Endometrium (tissue), 2 donors: Measurements from ENCODE around the gene MYMK.

Source experiments
- FAIRE-seq: peaks from 2 replicates; lab custom pipeline; 2012; peaks lifted over from hg19 to GRCh38; lab: Jason Lieb, UNC
- donor health status: control.
- donor health status: control.

Gene MYMK

DNA sequence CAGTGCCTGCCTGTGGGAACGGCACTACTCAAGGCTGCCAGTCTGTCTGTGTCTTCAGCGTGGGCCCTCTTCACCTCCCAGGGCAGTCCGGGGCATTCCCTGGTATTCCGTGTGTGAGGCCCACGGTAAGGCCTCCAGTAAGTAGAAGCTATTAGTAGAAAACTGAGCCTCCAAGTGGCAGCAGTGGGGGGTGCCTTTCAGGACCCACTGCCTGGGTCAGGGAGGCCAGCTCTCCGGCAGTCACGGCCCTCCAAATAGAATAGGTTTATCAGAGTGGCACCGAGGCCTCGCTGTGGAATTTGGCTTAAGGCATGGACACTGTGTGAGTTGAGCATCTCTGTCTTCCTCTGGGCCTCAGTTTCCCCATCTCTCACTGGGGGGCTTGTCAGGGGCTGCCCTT lies 32.8 kb upstream of the MYMK start:
- FAIRE-seq, result no peak

DNA sequence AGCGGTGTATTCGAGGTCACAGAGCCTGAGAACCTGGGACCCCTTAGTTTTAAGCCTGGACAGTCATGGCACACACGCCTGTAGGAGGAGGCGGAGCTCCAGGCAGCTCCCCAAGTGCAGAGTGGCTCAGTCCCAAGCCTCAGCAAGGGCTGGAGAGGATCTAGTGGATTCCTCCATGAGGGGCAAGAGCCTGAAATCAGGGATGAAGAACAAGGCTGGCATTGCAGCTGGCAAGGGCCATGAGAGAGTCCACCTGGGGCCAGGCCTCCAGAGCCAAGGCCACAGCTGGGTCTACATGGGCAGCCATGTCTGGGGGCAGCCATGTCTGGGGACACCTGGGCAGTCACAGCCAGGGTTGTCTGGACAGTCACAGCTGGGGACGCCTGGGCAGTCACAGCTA lies 31.6 kb upstream of the MYMK start:
- FAIRE-seq, result no peak

DNA sequence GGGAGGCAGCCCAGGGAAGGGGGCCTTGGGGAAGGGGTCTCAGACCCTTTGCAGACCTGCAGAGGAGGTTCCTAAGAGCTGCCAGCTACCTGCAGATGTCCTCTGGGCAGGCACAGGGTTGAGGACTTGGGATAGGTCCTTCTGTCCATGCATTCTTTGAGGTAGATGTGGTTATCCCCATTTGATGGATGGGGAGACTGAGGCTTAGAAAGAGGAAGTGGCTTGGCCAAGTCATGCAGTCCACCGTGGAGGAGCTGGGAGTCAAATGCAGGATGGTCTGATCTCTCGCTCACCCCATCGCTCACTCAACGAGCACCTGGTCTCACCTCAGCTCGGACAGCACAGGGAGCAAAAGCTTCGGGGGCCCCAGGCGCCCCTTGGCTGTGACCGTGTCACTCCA lies 30.0 kb upstream of the MYMK start:
- FAIRE-seq, result no peak

DNA sequence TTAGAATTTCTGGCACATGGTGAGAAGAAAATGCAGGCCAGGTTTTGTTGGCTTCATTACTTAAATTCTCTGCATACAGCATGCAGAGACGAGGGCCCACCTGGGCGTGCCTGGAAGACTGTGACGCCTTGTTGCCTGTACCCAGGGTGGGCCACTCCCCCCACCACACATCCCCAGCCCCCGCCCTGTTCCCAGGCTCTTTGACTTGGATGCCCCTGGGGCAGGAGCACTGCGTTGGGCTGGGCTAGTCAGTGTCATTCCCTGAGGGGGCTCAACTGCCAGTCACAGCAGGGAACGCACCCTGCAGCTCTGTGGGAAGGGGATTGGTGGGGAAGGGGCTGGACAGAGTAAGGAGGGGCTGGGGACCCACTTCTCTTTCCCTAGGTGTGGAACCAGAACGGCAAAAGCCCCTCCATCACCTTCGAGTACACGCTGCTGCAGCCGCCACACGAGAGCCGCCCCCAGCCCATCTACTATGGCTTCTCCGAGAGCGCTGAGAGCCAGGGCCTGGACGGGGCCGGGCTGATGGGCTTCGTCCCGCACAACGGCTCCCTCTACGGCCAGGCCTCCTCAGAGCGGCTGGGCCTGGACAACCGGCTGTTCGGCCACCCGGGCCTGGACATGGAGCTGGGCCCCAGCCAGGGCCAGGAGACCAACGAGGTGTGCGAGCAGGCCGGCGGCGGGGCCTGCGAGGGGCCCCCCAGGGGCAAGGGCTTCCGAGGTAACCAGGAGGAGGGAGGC lies 29.4 kb upstream of the MYMK start:
- no peak for FAIRE-seq

DNA sequence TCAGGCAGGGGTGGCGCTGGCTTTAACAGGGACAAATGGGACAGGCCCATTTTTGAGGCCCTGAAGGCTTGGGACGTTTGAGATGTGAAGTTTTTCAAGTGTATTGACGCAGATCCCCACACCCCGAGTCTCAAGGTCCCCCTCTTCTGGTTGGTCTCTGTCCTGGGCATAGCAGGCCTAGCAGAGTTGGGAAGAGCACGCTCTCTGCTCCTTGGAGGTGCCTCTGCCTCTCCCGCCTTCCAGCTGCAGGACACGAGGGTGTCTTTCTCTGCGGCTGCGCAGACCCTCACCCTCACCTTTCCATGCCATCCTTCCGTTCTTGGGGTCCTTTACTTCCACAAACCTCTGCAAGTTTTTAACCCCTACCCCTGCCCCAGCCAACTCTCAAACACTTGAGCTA lies 28.4 kb upstream of the MYMK start:
- FAIRE-seq, result no peak

DNA sequence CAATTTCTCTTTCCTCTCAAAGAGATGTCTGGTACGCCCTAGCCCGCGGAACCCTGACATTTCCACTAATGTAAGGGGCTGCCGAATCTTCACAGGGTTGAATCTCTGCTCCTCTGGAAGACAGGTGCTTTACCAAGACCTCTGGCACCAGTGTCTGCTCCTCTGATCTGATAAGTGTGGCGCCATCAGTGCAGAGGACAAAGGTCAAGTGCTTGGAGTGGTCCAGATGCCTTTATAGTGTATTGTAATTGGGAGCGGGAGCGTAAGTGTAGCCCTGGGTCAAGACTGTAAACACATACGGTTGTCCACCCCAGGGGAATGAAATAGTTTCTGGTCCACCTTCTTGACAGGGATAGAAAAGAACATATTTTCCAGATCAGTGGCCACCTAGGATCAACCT lies 27.5 kb upstream of the MYMK start:
- FAIRE-seq, result no peak

DNA sequence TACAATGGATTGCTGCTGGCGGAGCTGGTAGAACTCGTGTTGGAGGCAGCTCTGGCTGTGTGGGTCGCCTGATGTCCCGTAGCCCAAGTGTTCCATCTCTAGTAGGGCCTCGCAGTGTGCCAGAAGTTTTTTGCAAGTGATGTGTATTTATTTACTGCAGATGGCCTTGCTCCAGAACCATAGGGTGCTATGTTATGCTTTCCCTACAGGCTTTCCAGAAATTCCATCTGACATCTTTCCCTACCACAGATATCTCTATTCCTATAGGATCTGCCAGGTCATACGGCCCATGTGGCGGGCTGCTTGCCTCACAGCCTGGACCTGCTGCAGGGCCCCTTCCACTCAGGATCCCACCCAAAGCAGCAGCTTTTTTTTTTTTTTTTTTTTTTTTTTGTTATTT lies 26.7 kb upstream of the MYMK start:
- no peak for FAIRE-seq

DNA sequence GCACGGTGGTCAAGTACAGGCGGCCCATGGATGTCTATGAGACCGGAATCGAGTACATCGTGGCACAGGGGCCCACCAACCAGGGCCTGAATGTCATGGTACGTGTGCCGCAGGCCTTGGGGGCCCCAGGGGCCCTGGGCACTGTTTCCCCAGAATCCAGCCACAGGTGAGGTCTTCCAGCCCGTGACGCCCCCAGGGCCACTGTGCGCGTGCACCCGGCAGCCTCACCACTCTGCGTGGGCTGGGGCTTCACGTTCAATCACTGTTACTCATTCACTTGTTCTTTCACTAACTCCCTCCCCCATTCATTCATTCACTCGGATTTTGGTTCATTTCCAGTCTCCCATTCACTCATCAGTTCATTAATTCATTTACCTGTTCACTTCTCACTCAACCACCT lies 22.4 kb upstream of the MYMK start:
- no peak for FAIRE-seq

DNA sequence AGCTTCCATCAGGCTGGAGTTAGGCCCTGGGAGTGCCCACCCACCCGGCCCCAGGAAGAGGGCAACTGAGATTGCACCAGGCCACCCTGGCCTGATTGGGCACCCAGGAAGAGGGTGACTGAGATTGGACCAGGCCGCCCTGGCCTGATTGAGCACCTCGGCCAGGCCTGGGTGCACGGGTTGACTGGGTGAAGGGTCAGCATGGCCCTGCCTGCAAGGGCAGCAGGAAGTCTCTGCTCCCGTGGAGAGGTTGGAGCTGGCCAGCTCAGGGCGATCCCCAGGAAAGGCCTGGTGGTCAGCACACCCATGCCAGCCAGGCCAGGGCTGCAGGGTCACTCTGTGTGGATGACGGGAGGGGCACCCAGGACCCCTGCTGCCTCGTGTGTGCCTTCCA lies 21.5 kb upstream of the MYMK start:
- no peak for FAIRE-seq

DNA sequence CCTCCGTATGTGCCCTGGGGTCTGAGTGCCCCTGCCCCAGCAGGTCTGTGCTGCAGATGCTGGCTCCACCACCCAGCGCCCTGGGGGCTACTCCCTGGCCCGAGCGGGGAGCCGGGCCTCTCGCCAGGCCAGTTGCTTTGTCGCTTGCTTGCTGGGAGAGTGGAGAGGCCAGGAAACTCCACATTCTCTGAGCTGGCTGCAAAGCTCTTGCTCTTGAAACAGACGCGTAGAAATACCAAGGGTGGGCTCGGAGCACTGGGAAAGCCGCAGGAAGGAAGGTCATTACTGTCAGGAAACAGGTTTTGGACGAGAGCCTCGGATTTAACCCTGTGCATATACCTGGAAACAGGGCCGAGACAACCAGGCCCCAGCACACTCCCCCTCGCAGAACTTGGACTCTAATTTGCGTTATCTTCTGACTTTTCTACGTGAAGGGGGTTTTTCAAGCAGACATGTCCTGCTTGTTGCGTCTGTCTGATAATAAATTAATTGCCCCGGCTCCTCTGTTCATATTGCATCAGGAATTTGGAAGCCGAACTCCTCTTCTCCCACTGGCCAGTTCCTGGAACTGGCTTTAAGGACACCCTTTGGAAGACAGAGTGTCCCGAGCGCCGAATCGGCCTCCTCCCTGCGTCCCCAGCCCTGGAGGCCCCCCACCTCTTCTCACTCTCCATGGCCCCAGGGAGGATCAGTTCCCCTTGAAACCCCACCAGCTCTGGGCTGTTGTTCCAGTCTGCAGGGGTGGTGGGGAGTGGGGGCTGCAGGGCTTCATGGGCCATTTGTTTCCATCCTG lies 20.9 kb upstream of the MYMK start:
- FAIRE-seq, result no peak

DNA sequence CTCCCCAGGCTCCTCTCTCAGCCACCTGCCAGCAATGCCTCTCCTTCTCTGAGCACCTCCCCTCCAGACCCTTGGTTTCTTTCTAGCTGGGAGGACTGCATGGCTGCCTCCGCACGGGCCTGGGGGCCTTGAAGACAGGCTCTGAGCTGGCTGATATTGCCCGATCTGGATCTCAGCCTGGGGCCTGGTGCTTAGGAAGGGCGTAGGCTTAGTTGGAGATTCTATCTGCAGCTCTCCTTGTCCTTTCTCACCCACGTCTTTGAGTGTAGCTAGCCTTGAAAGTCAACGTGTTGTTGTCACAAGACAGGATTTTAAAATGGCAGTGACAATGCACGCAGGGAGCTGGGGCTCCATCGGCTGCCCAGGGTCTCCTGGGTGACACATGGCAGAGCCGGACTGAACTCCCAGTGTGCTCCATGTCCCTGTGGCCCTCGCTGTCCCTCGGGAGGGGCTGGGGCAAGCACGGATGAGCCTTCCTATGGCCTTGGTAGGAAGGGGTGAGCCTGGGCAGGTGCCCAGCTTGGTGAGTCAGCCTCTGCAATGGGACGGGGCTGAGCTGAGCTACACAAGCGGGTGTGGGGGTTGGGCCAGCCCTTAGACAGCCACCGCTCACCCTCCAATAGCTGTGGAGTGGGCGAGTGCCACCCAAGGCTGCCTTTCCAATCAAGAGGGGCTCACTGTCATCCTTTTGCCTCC lies 19.2 kb upstream of the MYMK start:
- FAIRE-seq, result no peak

DNA sequence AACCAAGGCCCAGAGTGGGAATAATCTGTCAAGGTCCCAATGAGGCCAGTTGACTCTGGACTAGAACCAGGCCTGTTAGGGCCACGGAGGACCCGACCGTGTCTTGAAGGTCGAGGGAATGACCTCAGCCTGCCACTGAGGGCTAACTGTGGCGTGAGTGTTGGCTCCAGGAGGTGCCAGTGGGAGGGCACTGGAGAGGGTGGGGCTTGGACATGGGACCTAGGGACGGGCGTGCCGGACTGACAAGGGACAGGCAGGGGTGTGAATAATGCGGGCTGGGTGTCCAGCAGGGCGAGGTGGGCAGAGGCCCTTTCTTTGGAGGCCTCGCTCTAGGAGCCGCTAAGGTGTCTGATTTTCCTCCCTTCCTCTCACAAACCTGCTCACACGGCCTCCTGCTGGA lies 17.2 kb upstream of the MYMK start:
- no peak for FAIRE-seq

DNA sequence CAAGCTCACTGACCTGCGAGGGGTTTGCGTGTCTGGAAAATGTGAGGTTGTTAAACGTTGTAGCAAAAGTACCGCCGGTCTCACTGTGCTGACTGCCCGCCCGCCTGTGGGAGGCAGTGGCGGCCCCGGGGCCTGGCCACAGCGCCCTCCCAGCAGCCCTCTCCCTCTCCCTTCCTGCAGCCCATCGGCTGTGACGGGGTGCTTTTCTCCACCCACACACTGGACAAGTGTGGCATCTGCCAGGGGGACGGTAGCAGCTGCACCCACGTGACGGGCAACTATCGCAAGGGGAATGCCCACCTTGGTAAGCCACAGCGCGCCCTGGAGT lies 15.9 kb upstream of the MYMK start:
- no peak for FAIRE-seq

DNA sequence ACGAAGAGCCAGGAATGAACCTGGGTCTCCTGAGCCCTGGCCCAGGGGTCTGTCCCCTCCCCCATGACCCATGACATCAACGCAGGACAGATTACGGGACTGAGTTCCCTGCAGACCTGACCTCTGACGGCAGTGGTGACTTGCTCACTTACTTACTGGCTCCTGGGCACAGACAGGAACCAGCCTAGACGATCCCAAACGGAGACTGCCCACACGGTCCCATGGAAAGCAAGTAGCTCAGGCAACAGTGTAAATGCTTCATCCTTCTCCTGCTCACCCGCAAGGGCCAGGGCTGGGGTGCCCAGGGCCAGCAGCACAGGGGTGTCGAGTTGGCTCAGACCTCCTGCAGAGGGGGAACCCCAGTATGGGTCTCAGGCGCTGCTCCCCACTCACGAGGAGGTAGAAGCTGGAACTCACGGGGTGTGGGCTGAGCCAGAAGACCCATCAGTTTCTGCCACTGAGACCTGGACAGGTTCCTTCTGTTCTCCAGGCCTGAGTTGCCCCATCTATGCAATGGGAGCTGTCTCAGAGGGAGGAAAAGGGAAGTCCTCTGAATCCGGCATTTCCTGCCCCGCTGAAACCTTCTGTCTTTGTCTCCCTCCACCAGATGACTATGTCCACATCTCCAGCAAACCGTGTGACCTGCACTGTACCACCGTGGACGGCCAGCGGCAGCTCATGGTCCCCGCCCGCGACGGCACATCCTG lies 15.4 kb upstream of the MYMK start:
- no peak for FAIRE-seq

DNA sequence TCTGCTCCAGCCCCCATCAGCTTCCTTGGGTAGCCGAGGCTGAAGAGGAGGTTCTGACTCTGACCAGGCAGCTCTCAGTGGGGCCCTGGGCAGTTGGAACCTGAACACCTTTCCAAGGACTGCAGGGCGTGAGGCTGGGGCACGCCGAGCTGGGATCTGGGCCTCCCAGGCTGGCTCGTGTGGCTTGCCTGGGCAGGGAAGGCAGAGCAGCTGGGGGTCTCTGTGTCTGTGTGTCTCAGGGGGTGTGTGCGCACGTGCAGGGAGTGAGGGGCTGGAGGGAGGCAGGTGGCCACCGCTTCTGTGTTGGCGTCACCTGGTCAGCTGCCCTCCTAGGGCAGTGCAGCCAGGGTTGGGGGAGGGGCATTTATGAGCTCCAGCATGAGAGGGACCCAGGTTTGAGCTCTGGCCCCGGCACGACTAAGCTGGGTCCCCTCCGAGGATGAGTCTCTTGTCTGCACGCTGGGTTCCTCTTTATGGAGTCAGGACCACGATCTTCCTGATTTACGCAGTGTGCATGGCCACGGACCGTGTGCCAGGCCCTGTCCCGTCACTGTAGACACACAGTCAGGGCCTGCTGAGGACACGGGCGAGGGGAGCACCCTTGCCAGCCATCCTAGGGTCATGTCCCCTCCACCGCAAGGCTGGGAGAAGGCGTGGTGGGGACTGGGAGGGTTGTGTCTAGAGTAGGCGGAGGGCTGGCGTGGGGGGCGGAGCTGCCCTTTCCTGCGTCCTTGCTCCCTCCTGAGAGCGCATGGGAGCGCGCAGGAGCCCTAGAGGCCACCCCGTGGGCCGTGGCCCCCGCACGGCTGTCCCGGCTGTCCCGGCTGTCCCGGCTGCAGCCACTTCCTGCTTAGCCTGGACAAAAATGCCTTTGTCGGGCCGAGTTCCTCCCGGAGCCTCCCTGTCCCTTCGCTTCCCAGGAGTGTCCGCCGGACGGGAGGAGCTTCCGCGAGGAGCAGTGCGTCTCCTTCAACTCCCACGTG lies 14.4 kb upstream of the MYMK start:
- no peak for FAIRE-seq

DNA sequence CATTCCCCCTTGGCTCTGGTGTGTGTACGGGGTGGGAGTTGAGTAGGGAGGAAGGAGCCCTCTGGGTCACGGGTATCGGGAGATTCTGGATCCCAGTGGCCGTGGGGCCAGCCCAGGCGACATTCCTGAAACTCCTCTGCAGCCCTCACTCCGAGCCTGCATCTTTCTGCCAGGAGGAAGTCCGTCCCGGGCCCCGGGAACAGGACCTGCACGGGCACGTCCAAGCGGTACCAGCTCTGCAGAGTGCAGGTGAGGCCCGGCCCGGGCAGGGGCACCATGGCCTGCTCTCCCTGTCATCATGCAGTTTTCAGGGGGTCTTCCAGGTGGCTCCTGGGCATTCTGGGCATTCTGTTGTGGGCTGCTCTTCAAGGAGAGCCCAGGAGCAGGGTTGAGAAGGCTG lies 13.4 kb upstream of the MYMK start:
- FAIRE-seq, result no peak

DNA sequence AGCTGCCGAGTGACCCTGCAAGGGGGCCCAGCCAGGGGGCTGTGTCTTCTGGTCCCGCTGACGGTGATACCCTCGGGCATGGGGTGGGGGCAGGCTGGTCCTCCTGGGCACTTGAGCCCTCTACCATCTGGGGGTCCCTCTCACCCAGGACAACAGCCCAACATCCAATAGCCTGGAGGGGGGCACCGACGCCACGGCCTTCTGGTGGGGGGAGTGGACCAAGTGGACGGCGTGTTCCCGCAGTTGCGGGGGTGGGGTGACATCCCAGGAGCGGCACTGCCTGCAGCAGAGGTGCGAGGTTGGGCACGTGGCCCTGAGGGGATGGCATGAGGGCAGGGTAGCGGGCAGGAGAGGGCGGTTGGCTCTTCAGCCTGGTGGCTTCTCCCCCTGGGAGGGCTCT lies 12.5 kb upstream of the MYMK start:
- FAIRE-seq, result no peak

DNA sequence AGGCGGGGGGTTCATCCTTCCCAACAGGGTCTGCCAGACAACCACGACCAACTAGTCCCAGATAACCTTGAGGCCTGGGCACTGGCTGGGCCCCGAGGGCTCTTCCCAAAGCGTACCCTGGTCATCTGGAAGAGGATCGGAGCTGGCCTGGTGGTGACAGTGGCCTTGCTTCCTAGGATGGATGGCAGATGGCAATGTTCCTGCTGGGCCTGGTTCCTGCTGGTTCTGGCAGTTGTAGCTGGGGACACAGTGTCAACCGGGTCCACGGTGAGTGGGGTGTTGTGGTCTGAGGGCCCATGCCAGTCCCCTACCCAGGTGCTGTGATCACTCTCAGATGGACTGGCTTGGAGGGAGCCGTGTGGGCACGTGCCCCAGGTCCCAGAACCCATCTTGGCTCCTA lies 11.8 kb upstream of the MYMK start:
- no peak for FAIRE-seq

DNA sequence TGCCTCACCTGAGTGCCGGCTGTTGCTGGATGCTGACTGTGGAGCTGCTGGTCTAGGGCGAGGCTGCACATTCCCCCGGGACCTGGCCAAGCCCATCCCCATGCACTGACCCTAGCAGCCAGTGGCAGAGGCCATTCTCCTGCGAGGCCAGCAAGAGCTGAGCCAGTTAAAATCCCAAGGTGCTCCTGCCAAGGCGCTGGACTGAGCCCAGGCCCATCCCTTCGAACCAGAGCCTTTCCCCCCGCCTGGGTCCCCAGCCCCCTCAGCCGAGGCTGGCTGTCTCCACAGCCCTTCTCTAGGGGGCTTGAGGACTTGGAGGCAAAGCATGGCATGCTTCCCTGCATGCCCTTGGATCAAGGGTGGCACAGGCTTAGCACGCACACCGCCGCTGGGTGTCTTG lies 11.3 kb upstream of the MYMK start:
- FAIRE-seq, result no peak

DNA sequence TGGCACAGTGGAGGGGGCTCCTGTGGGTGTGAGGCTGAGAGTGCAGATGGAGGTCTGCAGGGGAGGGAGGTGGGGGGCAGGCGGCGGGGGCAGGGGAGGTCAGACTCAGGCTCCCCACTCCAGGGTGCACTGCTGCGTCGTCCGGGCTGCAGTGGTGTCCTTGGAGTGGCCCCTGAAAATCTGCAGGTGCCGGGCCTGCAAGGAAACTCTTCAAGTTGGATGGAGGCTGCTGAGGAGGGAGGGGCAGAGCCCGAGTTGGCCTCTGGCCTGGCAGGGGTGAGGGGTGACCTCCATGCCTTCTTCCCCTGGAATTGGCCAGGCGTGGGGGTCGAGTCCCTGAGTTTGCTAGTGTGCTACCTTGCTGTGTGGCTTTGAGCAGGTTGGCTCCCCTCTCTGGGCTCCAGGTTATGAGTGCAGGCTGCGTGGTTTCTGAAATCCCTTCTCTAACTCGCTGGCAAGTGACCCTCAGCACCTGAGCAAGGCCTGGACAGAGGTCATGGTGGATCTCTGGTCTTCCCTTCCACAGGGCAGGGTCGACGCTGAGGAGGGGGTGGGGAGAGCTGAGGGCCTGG lies 10.6 kb upstream of the MYMK start:
- FAIRE-seq, result no peak
